Measurements from ENCODE around the gene FRMPD4. TPM values are rescaled to one million over a fixed set of nuclear protein-coding genes. Genes with fewer than 3 reads are reported as not detected.

The FRMPD4 gene
- total RNA-seq, 1 donor, result 1.8 TPM

GRCh38 chrX:12240491-12240890 lies 102.2 kb downstream of the FRMPD4 start:
- no peaks in the 10 kb centered on the region for H3K9me3 ChIP-seq (ENCODE audit: low read depth, low read length)
- no peaks in the 10 kb centered on the region for H4K20me1 ChIP-seq (ENCODE audit: insufficient read depth, low read length)
- H3K4me2 ChIP-seq (ENCODE audit: insufficient read depth, low read length), result no peak overlapping the region
- H3K27ac ChIP-seq (ENCODE audit: low read depth, low read length), result no peak overlapping the region
- DNase-seq (ENCODE audit: insufficient read length, low spot score, missing footprints), result no peak
- peaks cover 16% of the 10 kb centered on the region for H3K4me1 ChIP-seq (ENCODE audit: insufficient read depth, low read length)
- H3K36me3 ChIP-seq (ENCODE audit: insufficient read depth, low read length), result no peaks in the 10 kb centered on the region
- TF ChIP-seq CTCF (IDR thresholded peaks at IDR 0.05; ENCODE audit: extremely low read depth, low read depth, low read length), result no peak
- H3K27me3 ChIP-seq (ENCODE audit: insufficient read depth, low read length), result no peaks in the 10 kb centered on the region
- no peak overlapping the region for H2AFZ ChIP-seq (ENCODE audit: low read length)
- H3K79me2 ChIP-seq (ENCODE audit: insufficient read depth, low read length), result no peaks in the 10 kb centered on the region
- H3K4me3 ChIP-seq (ENCODE audit: insufficient read depth, low read length), result no peak overlapping the region

DNA sequence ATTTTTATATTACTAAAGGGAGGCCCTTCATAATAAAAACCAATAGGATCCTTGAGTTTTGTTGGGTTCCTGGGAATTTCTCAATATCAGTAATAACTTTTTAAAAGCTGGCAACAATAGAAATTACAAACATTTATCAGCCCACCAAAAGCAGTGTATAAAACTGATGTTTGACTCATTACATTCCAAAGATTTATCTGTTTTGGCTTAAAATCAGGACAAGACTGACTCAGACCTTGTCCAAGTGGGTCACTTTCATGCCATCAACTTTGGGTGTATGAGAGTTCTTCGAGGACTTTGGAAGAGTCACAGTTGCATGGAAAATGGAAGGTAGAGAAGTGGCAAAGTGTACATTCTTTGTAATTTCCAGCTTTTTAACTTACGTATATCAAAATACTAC lies 102.8 kb downstream of the FRMPD4 start:
- DNase-seq (ENCODE audit: insufficient read length, low spot score, missing footprints), result peak; percentile 72
- TF ChIP-seq CTCF (IDR thresholded peaks at IDR 0.05; ENCODE audit: extremely low read depth, low read depth, low read length), result no peak
- no peak overlapping the region for H3K4me3 ChIP-seq (ENCODE audit: insufficient read depth, low read length)
- H3K79me2 ChIP-seq (ENCODE audit: insufficient read depth, low read length), result no peaks in the 10 kb centered on the region
- no peak overlapping the region for H3K27ac ChIP-seq (ENCODE audit: low read depth, low read length)
- H3K27me3 ChIP-seq (ENCODE audit: insufficient read depth, low read length), result no peaks in the 10 kb centered on the region
- H2AFZ ChIP-seq (ENCODE audit: low read length), result no peak overlapping the region
- no peaks in the 10 kb centered on the region for H3K36me3 ChIP-seq (ENCODE audit: insufficient read depth, low read length)
- H3K4me2 ChIP-seq (ENCODE audit: insufficient read depth, low read length), result no peak overlapping the region
- no peaks in the 10 kb centered on the region for H3K9me3 ChIP-seq (ENCODE audit: low read depth, low read length)
- no peaks in the 10 kb centered on the region for H4K20me1 ChIP-seq (ENCODE audit: insufficient read depth, low read length)
- peaks cover 19% of the 10 kb centered on the region for H3K4me1 ChIP-seq (ENCODE audit: insufficient read depth, low read length)

GRCh38 chrX:12245650-12246645 lies 107.7 kb downstream of the FRMPD4 start:
- H3K9me3 ChIP-seq (ENCODE audit: low read depth, low read length), result no peaks in the 10 kb centered on the region
- H3K4me1 ChIP-seq (ENCODE audit: insufficient read depth, low read length), result peaks cover 23% of the 10 kb centered on the region
- no peaks in the 10 kb centered on the region for H3K27me3 ChIP-seq (ENCODE audit: insufficient read depth, low read length)
- no peak for DNase-seq (ENCODE audit: insufficient read length, low spot score, missing footprints)
- peak overlapping the region; percentile 43 for H3K4me2 ChIP-seq (ENCODE audit: insufficient read depth, low read length)
- H3K4me3 ChIP-seq (ENCODE audit: insufficient read depth, low read length), result no peak overlapping the region
- no peaks in the 10 kb centered on the region for H3K36me3 ChIP-seq (ENCODE audit: insufficient read depth, low read length)
- H3K79me2 ChIP-seq (ENCODE audit: insufficient read depth, low read length), result no peaks in the 10 kb centered on the region
- H4K20me1 ChIP-seq (ENCODE audit: insufficient read depth, low read length), result no peaks in the 10 kb centered on the region
- no peak for TF ChIP-seq CTCF (IDR thresholded peaks at IDR 0.05; ENCODE audit: extremely low read depth, low read depth, low read length)
- peak overlapping the region; percentile 21 for H2AFZ ChIP-seq (ENCODE audit: low read length)
- peak overlapping the region; percentile 81 for H3K27ac ChIP-seq (ENCODE audit: low read depth, low read length)

DNA sequence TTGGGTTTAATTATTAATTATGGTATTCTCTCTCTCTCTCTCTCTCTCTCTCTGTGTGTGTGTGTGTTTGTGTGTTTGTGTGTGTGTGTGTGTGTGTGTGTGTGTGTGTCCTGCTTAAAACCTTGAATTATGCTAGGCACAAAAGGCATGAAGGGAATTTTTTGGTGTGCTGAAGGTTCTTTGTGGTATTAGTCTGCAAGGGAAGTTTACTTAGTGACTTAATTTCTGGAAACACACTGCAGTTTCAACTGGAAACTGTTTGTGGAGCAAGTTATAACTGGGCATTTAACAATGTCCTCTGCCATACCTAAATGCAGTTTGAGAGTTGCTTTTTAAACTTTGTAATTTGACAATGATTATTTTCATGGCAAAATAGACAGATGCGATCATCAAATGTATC lies 111.7 kb downstream of the FRMPD4 start:
- DNase-seq (ENCODE audit: insufficient read length, low spot score, missing footprints), result no peak
- no peak overlapping the region for H3K4me2 ChIP-seq (ENCODE audit: insufficient read depth, low read length)
- H3K36me3 ChIP-seq (ENCODE audit: insufficient read depth, low read length), result no peaks in the 10 kb centered on the region
- no peaks in the 10 kb centered on the region for H3K27me3 ChIP-seq (ENCODE audit: insufficient read depth, low read length)
- no peaks in the 10 kb centered on the region for H3K79me2 ChIP-seq (ENCODE audit: insufficient read depth, low read length)
- H2AFZ ChIP-seq (ENCODE audit: low read length), result no peak overlapping the region
- H3K4me3 ChIP-seq (ENCODE audit: insufficient read depth, low read length), result no peak overlapping the region
- no peak for TF ChIP-seq CTCF (IDR thresholded peaks at IDR 0.05; ENCODE audit: extremely low read depth, low read depth, low read length)
- H3K4me1 ChIP-seq (ENCODE audit: insufficient read depth, low read length), result peaks cover 19% of the 10 kb centered on the region
- no peaks in the 10 kb centered on the region for H4K20me1 ChIP-seq (ENCODE audit: insufficient read depth, low read length)
- H3K27ac ChIP-seq (ENCODE audit: low read depth, low read length), result no peak overlapping the region
- H3K9me3 ChIP-seq (ENCODE audit: low read depth, low read length), result no peaks in the 10 kb centered on the region

Data from osteoblast (primary cell).